HG03575 (cell line): Measurements from ENCODE around the gene UGGT2.
"Not testable (repeated sequence)": the region's sequence is repeated elsewhere in the genome, so short reads cannot be mapped to it uniquely, and the experiment has no call there.

ENCODE experiments used
- ATAC-seq: cut with Tn5 transposase; IDR thresholded peaks from one replicate; pipeline ENCODE4 v1.9.1; 2021; ENCODE audit not compliant: unreplicated experiment, insufficient number of reproducible peaks, low FRiP score; ENCODE audit errors: extremely low read depth

Gene UGGT2

GRCh38 chr13:96000069-96000468 is 53.1 kb downstream of the UGGT2 start:
- no peak for ATAC-seq

- no peak for ATAC-seq
Observed at GRCh38 chr13:95987841-95988240, 65.4 kb downstream of the UGGT2 start.

- ATAC-seq = no peak
Observed at GRCh38 chr13:95982144-95982543, 71.1 kb downstream of the UGGT2 start.

- ATAC-seq = not testable (repeated sequence)
Observed at GRCh38 chr13:95972651-95973050, 80.5 kb downstream of the UGGT2 start.

- ATAC-seq = no peak
Observed at GRCh38 chr13:95970878-95971277, 82.3 kb downstream of the UGGT2 start.

- no peak for ATAC-seq
Observed at GRCh38 chr13:95968906-95969305, 84.3 kb downstream of the UGGT2 start.

GRCh38 chr13:95957331-95957730 is 95.9 kb downstream of the UGGT2 start:
- ATAC-seq = no peak

- no peak for ATAC-seq
Observed at GRCh38 chr13:95956589-95957148, 96.5 kb downstream of the UGGT2 start.

- no peak for ATAC-seq
Observed at GRCh38 chr13:95955719-95956118, 97.5 kb downstream of the UGGT2 start.

GRCh38 chr13:95955255-95955654 is 97.9 kb downstream of the UGGT2 start:
- peak; percentile 69 for ATAC-seq

GRCh38 chr13:95954266-95954665 is 98.9 kb downstream of the UGGT2 start:
- no peak for ATAC-seq

- no peak for ATAC-seq
Observed at GRCh38 chr13:95950103-95950502, 103.1 kb downstream of the UGGT2 start.

- ATAC-seq = no peak
Observed at GRCh38 chr13:95948656-95949055, 104.5 kb downstream of the UGGT2 start.

- no peak for ATAC-seq
Observed at GRCh38 chr13:95937714-95938320, 115.4 kb downstream of the UGGT2 start.

- ATAC-seq = no peak
Observed at GRCh38 chr13:95931300-95932025, 121.7 kb downstream of the UGGT2 start.

- no peak for ATAC-seq
Observed at GRCh38 chr13:95929430-95929829, 123.8 kb downstream of the UGGT2 start.

- not testable (repeated sequence) for ATAC-seq
Observed at GRCh38 chr13:95928367-95928906, 124.8 kb downstream of the UGGT2 start.

- no peak for ATAC-seq
Observed at GRCh38 chr13:95926231-95926630, 127.0 kb downstream of the UGGT2 start.

GRCh38 chr13:95924389-95924994 is 128.7 kb downstream of the UGGT2 start:
- no peak for ATAC-seq

- no peak for ATAC-seq
Observed at GRCh38 chr13:95921485-95921884, 131.7 kb downstream of the UGGT2 start.
